Non-pigmented ciliary epithelial cell (primary cell): ENCODE measurements around the gene AOPEP.

Experiments used
- DNase-seq: peaks from one replicate; pipeline ENCODE4 v3.0.0-alpha.2; 2010; ENCODE audit warnings: low read depth

The AOPEP gene

GRCh38 chr9:95061916-95062595 is 335.6 kb downstream of the AOPEP start:
- DNase-seq = no peak

DNA sequence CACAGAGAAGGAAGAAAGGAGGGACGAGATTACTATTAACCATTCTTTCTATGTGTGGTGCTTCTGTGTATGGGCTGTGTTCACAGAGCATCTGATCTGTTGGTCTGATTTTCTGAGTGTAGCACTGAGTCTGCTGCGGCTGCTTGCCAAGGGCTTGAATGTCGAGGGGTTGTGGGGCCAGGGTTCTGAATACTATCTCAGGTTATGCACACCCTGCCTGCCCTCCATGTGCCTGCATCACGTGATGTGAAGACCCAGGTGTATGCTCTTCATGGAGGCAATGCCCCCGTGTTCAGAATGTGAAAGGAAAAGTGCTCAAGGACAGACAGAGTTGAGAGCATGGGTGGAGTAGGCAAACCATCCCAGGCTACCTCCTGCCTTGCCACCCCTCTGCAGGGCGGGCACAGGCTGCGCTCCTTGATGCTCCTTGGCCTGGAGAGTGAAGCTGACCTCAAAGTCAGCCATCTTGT is 336.1 kb downstream of the AOPEP start:
- DNase-seq = no peak

GRCh38 chr9:95063300-95063699 is 336.8 kb downstream of the AOPEP start:
- DNase-seq = no peak

DNA sequence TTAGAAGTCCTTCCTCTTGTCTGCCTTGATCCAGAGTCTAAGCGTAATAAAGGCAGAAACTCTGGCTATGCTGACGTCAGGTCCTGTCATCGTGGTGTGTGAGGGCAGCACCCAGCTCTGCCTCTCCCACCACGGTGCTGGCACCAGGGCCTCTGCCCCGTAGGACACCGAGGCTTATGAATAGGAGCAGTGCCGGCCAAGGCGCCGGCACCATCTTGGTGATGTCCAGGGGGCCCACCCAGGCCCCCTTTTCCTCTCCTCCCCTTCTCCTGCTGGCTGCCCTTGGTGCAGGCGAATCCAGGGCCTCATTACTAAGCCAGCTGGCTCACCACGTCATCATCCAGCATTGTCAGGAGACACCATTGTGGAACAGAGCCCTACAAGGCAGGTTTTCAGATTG is 338.7 kb downstream of the AOPEP start:
- no peak for DNase-seq

DNA sequence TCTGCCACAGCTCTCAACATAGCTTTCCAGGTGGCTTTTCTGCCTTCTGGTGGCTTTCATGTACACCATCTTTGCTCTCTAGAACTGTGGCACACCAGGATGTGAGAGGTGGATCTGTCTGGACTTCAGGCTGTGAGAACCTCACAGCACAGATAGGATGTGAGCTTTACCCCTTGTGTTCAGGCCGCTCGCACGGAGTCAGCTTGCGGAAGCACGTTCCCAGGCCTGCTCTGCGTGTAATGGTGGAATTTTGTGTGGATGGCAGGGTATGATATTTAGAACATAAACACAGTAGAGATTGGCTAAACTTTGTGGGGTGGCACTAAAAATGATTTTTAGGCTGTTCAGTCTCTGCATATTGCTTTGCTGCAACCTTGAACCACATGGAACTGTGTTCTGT is 340.6 kb downstream of the AOPEP start:
- DNase-seq = no peak

DNA sequence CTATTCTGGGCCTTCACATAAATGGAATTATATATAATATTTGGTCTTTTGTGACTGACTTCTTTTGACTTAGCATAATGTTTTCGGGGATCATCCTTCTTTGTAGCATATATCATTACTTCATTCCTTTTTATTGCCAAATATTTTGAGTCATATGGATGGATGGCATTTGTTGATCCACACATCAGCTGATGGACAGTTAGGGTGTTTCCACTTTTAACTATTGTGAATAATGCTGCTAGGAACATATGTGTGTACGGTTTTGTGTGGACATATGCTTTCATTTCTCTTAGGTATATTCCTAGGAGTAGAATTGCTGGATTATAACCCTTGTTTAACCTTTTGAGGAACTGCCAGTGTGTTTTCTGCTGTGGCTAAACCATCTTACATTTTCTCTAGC is 341.4 kb downstream of the AOPEP start:
- DNase-seq = no peak

GRCh38 chr9:95070549-95071021 is 344.1 kb downstream of the AOPEP start:
- DNase-seq = no peak

- DNase-seq = no peak
Measured at GRCh38 chr9:95071450-95071849, 345.0 kb downstream of the AOPEP start.

- DNase-seq = no peak
Measured at GRCh38 chr9:95071925-95072324, 345.4 kb downstream of the AOPEP start.

DNA sequence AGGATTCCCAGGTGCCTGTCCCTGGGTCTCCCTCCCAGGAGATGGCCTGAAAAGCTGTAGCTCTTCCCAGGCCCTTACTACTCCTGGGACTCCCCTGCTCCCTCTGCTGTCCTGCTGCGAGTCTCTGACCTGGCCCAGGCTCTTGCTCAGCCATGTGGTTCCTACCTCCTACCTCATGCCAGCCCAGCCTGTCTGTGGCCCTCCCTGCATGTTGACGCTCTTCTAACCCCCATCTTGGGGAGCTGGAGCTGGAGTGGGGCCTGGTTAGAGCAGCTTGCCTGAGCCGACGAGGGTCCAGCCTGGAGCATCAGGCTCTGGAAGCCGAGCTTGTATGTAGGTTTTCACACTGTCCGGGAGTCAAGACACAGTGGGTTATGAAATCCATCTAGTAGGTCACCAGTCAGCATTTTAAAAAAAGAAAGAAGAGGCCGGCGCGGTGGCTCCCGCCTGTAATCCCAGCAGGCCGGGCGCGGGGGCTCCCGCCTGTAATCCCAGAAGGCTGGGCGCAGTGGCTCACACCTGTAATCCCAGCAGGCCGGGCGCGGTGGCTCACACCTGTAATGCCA is 346.6 kb downstream of the AOPEP start:
- no peak for DNase-seq

DNA sequence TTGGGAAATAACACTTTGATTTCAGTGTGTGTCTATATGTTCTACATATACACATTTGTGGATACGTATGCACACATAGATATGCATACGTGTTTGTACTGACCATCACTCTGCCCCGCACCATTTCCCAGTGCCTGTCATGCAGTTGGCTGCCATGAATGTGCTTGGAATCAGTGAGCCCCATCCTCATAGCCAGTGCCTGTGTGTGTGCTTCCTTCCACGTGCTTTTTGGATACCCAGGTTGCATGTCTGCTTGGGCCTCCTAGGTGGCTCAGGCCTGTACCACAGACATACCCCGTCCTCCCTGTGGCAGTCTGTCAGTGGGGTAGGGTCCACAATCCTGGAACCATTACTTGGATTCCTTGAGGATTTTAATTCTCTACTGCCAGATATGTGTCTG is 347.4 kb downstream of the AOPEP start:
- DNase-seq = no peak

- no peak for DNase-seq
Measured at GRCh38 chr9:95074632-95075031, 348.1 kb downstream of the AOPEP start.

DNA sequence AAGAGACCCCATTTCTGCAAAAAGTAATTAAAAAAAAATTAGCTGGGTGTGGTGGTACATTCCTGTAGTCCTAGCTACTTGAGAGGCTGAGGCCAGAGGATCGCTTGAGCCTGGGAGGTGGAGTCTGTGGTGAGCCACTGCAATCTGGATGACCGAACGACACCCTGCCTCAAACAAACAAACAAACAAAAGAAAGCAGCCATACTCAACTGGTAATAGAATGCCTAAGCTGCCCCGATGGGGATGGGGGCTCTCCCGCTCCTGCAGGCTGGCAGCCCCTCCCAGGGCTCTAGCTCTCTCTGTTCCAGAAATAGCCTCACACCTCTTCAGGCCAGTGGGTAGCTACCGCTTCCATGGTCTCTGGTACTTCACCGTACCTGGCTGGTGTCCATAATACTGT is 349.2 kb downstream of the AOPEP start:
- DNase-seq = no peak

DNA sequence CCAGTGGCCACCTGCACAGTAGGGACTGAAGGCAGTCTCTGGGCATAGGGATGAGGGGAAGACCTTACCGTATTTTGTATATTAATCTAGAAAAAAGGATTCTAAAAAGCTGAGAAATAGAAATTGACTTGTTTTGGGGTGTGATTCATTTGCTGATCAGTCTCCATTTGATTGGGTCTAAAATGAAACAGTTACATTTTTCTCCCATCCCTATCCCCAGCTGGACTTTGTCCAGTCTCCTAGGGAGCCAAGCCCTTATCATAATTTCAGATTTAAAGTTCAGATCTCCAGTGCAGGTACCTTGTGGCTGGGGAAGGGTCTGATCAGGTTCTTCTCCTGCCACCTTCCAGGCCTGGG is 350.2 kb downstream of the AOPEP start:
- DNase-seq = no peak

- no peak for DNase-seq
Measured at GRCh38 chr9:95077053-95077765, 350.7 kb downstream of the AOPEP start.

- no peak for DNase-seq
Measured at GRCh38 chr9:95077766-95078370, 351.4 kb downstream of the AOPEP start.

DNA sequence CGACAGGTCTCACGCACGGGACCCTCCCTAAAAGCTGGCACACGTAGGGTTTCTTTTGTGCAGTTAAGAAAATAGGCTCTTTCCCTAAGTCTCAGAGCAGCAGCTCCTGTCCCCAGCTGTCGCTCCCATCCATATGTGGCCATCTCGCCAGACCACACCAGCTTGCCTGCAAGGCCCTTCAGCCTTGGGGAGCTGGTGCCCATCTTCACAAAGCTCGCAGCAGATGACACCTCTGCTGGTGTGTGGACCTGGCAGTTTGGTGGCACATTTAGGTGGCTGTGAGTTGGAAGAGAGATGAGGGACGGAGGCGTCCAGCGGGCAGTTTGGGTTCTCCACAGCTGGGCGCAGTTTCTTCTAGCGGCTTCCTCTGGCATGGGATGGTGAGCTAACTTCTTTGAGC is 352.0 kb downstream of the AOPEP start:
- no peak for DNase-seq

GRCh38 chr9:95078939-95079338 is 352.4 kb downstream of the AOPEP start:
- DNase-seq = no peak

DNA sequence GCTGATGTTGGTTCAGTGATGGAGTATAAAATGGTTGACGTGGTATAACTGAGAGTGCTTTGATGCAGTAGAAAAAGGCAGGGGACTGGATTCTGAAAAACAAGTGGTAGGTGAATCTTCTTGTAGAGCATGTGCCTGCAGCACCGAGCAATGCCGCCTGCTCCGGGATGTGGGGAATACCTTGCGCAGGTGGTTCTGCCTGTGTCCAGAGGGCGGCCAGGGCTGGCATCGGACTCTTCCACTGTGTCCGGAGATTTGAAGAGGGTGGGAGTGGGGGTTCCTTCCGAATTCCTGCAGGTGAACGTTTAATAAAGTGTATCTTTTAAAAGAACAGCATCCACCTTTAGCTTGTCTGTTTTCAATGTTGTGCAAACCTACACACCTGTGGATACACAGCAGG is 353.0 kb downstream of the AOPEP start:
- DNase-seq = no peak

GRCh38 chr9:95080961-95081647 is 354.6 kb downstream of the AOPEP start:
- DNase-seq = no peak

- no peak for DNase-seq
Measured at GRCh38 chr9:95081998-95082397, 355.5 kb downstream of the AOPEP start.

- no peak for DNase-seq
Measured at GRCh38 chr9:95082401-95083084, 356.0 kb downstream of the AOPEP start.
